GM18508 (cell line): Measurements from ENCODE around the gene MCF2L2.
A peak's percentile ranks its signal among the peaks of the same experiment; 100 is the strongest.

Experiments used
- ATAC-seq: cut with Tn5 transposase; IDR thresholded peaks from one replicate; pipeline ENCODE4 v1.9.1; 2021; ENCODE audit warnings: moderate number of reproducible peaks; ENCODE audit not compliant: insufficient read depth, unreplicated experiment

MCF2L2 gene

DNA sequence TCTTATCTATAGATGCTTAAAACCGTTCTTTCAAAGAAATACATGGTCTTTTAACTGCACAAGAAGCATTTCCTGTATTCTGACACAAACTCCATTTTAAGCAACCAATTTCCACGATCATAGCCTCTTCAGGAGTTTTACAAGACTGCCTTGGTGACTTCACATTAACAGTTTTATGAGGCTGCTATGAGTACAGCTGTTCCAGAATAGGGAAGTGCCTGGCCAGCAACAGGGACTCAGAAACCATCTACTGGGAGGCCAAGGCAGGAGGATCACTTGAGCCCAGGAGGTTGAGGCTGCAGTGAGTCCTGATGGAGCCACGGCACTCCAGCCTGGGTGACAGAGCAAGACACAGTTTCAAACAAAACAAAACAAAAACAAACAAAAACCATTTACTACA is 96.9 kb downstream of the MCF2L2 start:
- no peak for ATAC-seq

DNA sequence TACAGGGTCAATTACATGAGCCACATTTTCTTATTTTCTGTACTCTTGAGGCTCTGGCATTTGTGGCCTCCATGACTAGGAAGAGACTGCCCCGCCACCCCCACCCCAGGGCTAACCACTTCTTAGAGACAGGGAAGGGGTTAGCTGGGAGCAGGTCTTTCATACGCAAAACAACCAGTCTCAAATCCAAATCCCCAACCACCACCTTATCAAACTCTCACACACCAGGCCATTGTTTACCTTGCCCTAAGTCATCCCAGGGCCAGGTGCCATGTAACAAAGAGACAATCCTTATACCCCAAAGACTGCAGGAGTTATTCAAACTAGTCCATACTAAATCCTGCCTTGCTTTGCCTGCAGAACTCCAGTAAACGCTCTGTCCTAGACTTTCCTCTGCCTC is 97.5 kb downstream of the MCF2L2 start:
- ATAC-seq = no peak

- no peak for ATAC-seq
Observed at GRCh38 chr3:183329543-183329942, 98.9 kb downstream of the MCF2L2 start.

GRCh38 chr3:183328823-183329222 is 99.6 kb downstream of the MCF2L2 start:
- ATAC-seq = no peak

- ATAC-seq = no peak
Observed at GRCh38 chr3:183328164-183328563, 100.3 kb downstream of the MCF2L2 start.

DNA sequence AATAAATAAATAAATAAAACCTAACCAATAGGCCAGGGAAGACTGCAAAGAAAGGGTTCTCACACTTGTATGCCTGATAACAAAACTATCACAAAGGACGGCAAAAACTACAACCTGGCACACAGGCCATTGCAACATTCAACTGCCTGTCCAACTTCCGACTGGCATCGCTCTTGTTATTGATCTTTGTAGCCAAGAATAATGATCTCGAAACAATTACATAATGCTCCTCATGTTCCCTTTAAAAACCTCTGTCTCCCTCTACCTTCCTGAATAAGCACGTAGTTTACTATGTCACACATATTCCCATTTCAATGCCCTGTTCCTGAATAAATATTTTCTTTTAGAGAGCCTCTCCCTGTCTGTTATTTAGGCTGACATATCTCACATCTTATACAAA is 101.1 kb downstream of the MCF2L2 start:
- no peak for ATAC-seq

- no peak for ATAC-seq
Observed at GRCh38 chr3:183324083-183324482, 104.3 kb downstream of the MCF2L2 start.

DNA sequence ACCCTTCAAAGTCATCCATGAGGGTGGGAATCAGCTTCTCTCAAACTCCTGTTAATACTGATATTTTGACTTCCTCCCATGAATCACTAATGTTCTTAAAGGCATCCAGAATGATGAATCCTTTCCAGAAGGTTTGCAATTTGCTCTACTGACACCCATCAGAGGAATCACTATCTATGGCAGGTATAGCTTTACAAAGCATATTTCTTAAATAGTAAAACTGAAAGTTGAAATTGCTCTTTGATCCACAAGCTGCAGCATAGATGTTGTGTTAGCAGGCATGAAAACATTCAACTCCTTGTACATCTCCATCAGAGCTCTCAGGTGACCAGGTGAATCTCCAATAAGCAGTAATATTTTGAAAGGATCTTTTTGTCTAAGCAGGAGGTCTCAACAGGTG is 109.0 kb downstream of the MCF2L2 start:
- no peak for ATAC-seq

DNA sequence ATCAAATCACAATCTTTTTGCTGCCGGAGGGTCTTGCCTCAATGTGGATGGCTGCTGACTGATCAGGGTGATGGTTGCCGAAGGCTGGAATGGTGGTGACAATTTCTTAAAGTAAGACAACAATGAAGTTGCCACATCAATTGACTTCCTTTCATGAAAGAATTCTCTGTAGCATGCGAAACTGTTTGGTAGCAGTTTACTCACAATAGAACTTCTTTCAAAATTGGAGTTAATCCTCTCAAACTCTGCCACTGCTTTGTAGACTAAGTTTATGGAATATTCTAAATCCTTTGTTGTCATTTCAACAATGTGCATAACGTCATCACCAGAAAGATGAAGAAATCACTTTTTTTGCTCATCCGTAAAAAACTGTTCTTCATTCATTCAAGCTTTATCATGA is 109.5 kb downstream of the MCF2L2 start:
- no peak for ATAC-seq

- ATAC-seq = no peak
Observed at GRCh38 chr3:183317886-183318865, 110.2 kb downstream of the MCF2L2 start.

- no peak for ATAC-seq
Observed at GRCh38 chr3:183317271-183317670, 111.1 kb downstream of the MCF2L2 start.

DNA sequence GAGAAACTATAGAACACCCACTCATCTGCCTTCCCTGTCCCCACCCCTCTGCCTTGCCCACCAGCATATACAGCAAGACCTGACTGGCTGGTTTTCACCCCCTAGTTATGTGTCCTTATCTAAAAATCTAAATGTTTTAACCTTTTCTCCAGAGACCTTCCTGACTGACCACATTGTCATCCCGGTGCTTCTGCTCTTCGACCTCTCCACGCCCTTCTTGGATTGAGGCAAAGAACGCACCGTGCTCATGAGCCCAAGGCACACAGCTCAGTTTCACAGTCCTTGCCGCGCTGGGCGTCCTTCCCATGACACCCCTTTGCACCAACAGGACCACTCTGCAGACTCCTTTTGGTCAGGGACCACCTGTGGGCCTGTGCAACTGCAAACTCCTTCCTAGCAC is 112.7 kb downstream of the MCF2L2 start:
- no peak for ATAC-seq

DNA sequence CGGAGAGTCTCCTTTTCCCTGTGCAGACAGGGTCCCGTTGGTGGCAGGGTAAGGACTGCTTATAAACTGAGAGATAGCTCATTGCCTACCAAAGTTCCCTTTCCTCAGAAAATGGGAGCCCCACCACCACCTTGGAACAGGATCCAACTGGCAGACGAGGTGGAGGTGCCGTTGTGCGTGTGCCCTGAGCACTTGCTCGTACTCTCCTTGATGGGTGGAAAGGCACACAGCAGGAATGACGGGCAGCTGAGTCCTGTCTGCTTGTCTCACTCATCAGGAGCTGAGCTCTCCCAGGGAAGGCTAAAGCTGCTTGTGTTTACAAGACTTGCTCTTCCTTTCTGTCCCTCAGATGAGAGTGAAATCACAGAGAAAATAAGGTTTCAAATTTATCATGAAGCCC is 114.7 kb downstream of the MCF2L2 start:
- ATAC-seq = no peak

GRCh38 chr3:183313351-183313750 is 115.1 kb downstream of the MCF2L2 start:
- ATAC-seq = no peak

DNA sequence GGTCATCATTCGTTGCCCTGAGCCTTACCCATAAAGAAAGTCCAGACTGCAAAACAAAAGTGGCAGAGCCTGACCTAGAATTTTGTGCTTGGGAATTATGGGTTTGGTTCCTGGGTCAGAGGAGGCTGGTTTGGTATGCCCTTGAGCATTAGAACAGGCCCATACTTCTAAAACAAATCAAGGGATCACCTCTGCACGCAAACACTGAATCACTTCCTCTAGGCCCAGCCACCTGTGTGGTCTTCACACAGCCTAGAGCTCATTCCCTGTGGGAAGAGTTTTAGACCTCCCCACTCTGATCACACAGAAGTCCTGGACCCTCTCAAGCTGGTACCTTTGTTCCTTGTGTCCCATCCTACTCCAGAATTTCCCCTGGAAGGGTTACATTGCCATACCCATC is 116.0 kb downstream of the MCF2L2 start:
- no peak for ATAC-seq

- no peak for ATAC-seq
Observed at GRCh38 chr3:183310936-183311335, 117.5 kb downstream of the MCF2L2 start.

- ATAC-seq = no peak
Observed at GRCh38 chr3:183309276-183309675, 119.1 kb downstream of the MCF2L2 start.

DNA sequence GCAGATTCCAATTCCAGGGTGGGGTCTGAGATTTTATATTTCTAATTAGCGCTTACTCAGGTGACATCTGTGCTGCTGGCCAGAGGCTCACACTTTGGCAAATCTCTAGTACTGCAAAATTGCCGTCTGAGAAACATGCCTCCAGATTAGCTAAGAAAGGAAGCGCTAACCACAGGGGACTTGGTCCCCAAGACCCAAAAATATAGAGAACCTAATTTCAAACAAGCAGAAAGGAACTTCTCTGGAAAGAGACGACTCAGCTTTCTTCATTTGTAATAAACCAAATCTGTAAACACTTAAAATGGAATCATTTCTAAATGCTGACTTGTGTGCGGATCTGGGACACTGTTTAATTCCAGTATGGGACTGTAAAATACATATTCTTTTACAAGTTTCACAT is 119.7 kb downstream of the MCF2L2 start:
- ATAC-seq = no peak

DNA sequence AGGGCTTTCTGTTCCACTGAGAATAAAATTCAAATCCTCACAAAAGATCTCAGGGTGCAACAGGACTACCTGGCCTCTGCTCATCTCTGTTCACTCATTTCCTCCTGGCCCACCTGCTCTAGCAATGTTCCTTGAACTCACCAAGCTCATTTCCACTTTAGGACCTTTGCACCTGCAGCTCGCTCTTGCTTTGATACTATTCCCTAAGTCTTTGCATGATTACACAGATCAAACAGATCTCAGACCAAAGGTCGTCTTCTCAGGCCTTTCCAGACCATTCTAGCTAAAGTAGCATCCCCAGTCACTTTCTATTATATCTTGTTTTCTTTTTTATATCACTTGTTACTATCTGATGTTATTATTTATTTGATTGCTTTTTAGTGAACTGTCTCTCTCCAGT is 120.7 kb downstream of the MCF2L2 start:
- ATAC-seq = no peak

- ATAC-seq = peak; percentile 61
Observed at GRCh38 chr3:183306798-183307671, 121.4 kb downstream of the MCF2L2 start.

DNA sequence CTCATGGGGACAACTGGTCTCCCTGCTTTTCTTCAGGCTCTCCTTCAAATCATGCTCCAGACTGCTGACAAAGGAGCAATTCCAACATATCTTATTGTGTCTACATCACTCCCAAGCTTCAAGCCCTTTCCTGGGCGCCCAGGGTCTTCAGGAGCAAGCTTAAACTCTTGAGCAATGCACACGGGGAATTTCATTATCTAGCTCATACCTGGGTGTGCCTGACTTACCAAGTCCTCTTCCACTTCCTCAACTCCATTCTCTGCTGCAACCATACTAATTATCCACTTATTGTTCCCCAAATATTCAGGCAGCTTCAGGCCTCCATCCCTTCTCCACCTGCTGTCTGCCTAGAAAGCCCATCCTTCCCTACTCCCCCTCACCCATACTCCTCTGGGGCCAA is 124.7 kb downstream of the MCF2L2 start:
- no peak for ATAC-seq
